22Rv1 (cell line): ENCODE measurements around the gene ADAMTS17.

Experiments
- H3K27ac ChIP-seq: fragments of 450-650 bp; 2 replicates; pipeline ENCODE4 v1.5.1; 2017
- CTCF ChIP-seq: fragments of 450-650 bp; IDR thresholded peaks from 2 replicates; pipeline ENCODE4 v1.5.1; 2017; ENCODE audit warnings: mild to moderate bottlenecking
- ZFX ChIP-seq: fragments of 450-650 bp; IDR thresholded peaks from 2 replicates; pipeline ENCODE4 v1.6.1; 2017; ENCODE audit warnings: antibody characterized with exemption, borderline replicate concordance

ADAMTS17 gene

GRCh38 chr15:100318880-100319279, 22.9 kb downstream of the ADAMTS17 start:
- H3K27ac ChIP-seq, result no peak overlapping the region

GRCh38 chr15:100314809-100315400, 26.9 kb downstream of the ADAMTS17 start:
- H3K27ac ChIP-seq, result no peak overlapping the region
- no peak for TF ChIP-seq ZFX
- no peak for TF ChIP-seq CTCF

More at GRCh38 chr15:100318880-100319279, 22.9 kb downstream of the ADAMTS17 start:
- TF ChIP-seq ZFX (no peak), CTCF (no peak)

GRCh38 chr15:100311833-100312476, 29.8 kb downstream of the ADAMTS17 start:
- TF ChIP-seq CTCF, result no peak
- no peak for TF ChIP-seq ZFX
- H3K27ac ChIP-seq, result no peak overlapping the region

GRCh38 chr15:100311154-100311625, 30.6 kb downstream of the ADAMTS17 start:
- H3K27ac ChIP-seq, result no peak overlapping the region

GRCh38 chr15:100310513-100311153, 31.1 kb downstream of the ADAMTS17 start:
- no peak overlapping the region for H3K27ac ChIP-seq
- no peak for TF ChIP-seq ZFX
- no peak for TF ChIP-seq CTCF

More at GRCh38 chr15:100311154-100311625, 30.6 kb downstream of the ADAMTS17 start:
- TF ChIP-seq CTCF (no peak), ZFX (no peak)

GRCh38 chr15:100310041-100310405, 31.8 kb downstream of the ADAMTS17 start:
- no peak for TF ChIP-seq ZFX
- no peak for TF ChIP-seq CTCF

More at GRCh38 chr15:100310041-100310405, 31.8 kb downstream of the ADAMTS17 start:
- H3K27ac ChIP-seq, result no peak overlapping the region
